ENCODE results near the gene TOMM20L.
"Not testable (repeated sequence)": the region's sequence is repeated elsewhere in the genome, so short reads cannot be mapped to it uniquely, and the experiment has no call there.

GRCh38 chr14:58362272-58362671, 33.5 kb upstream of the TOMM20L start:
- TF ChIP-seq POLR2A (IDR thresholded peaks at IDR 0.05); CTCF (IDR thresholded peaks at IDR 0.05); POLR2AphosphoS5 (IDR thresholded peaks at IDR 0.05; ENCODE audit: insufficient read depth in 1 of 2, low read depth in 1 of 2): not testable (repeated sequence)
